ENCODE data around the gene PPP2R1B.

PPP2R1B gene

GRCh38 chr11:111733016-111733415 lies 33.2 kb downstream of the PPP2R1B start:
- no peak overlapping the region for H3K4me3 ChIP-seq (ENCODE audit: low read depth, low read length)
- TF ChIP-seq CTCF (IDR thresholded peaks at IDR 0.05; ENCODE audit: borderline replicate concordance, insufficient read depth, low read depth, low read length): no peak

GRCh38 chr11:111731821-111732220 lies 34.4 kb downstream of the PPP2R1B start:
- no peak overlapping the region for H3K4me3 ChIP-seq (ENCODE audit: low read depth, low read length)
- no peak for TF ChIP-seq CTCF (IDR thresholded peaks at IDR 0.05; ENCODE audit: borderline replicate concordance, insufficient read depth, low read depth, low read length)

GRCh38 chr11:111730871-111731591 lies 35.2 kb downstream of the PPP2R1B start:
- TF ChIP-seq CTCF (IDR thresholded peaks at IDR 0.05; ENCODE audit: borderline replicate concordance, insufficient read depth, low read depth, low read length): no peak
- H3K4me3 ChIP-seq (ENCODE audit: low read depth, low read length): no peak overlapping the region

- no peak for TF ChIP-seq CTCF (IDR thresholded peaks at IDR 0.05; ENCODE audit: borderline replicate concordance, insufficient read depth, low read depth, low read length)
- H3K4me3 ChIP-seq (ENCODE audit: low read depth, low read length): no peak overlapping the region
Observed at GRCh38 chr11:111729831-111730311, 36.3 kb downstream of the PPP2R1B start.

- no peak for TF ChIP-seq CTCF (IDR thresholded peaks at IDR 0.05; ENCODE audit: borderline replicate concordance, insufficient read depth, low read depth, low read length)
- no peak overlapping the region for H3K4me3 ChIP-seq (ENCODE audit: low read depth, low read length)
Observed at GRCh38 chr11:111729071-111729830, 36.9 kb downstream of the PPP2R1B start.

- no peak for TF ChIP-seq CTCF (IDR thresholded peaks at IDR 0.05; ENCODE audit: borderline replicate concordance, insufficient read depth, low read depth, low read length)
- no peak overlapping the region for H3K4me3 ChIP-seq (ENCODE audit: low read depth, low read length)
Observed at GRCh38 chr11:111727431-111727830, 38.8 kb downstream of the PPP2R1B start.
